Osteoblast (primary cell): Measurements from ENCODE around the gene DDX10. TPM values are rescaled to one million over a fixed set of nuclear protein-coding genes. Genes with fewer than 3 reads are reported as not detected.

Source experiments
- DNase-seq: peaks from one replicate; pipeline ENCODE4 v3.0.0; 2011; ENCODE audit warnings: low spot score, mixed read lengths; ENCODE audit not compliant: insufficient read length; ENCODE audit errors: missing footprints
- H2AFZ ChIP-seq: 2 replicates; pipeline ENCODE4 v1.6.0; 2011; ENCODE audit warnings: mild to moderate bottlenecking, low read length
- H3K27ac ChIP-seq: 2 replicates; pipeline ENCODE4 v1.5.1; 2011; ENCODE audit warnings: mild to moderate bottlenecking, low read depth, low read length, moderate library complexity
- H3K27me3 ChIP-seq: 2 replicates; pipeline ENCODE4 v1.6.0; 2012; ENCODE audit warnings: mild to moderate bottlenecking, control low read depth, inconsistent platforms, low read length, moderate library complexity; ENCODE audit not compliant: insufficient read depth
- H3K36me3 ChIP-seq: 2 replicates; pipeline ENCODE4 v1.5.1; 2011; ENCODE audit warnings: mild to moderate bottlenecking, low read length, control low read depth, moderate library complexity; ENCODE audit not compliant: insufficient read depth
- H3K4me1 ChIP-seq: 2 replicates; pipeline ENCODE4 v1.5.1; 2011; ENCODE audit warnings: mild to moderate bottlenecking, low read length, control low read depth, moderate library complexity; ENCODE audit not compliant: insufficient read depth
- H3K4me2 ChIP-seq: 2 replicates; pipeline ENCODE4 v1.6.0; 2011; ENCODE audit warnings: mild to moderate bottlenecking, low read length; ENCODE audit not compliant: insufficient read depth
- H3K4me3 ChIP-seq: fragments of 200-600 bp; sonication (generic); 3 replicates; pipeline ENCODE4 v1.5.1; 2012; ENCODE audit warnings: mild to moderate bottlenecking, low read length, inconsistent platforms; ENCODE audit not compliant: insufficient read depth
- H3K79me2 ChIP-seq: 2 replicates; pipeline ENCODE4 v1.6.0; 2012; ENCODE audit warnings: mild to moderate bottlenecking, low read length, control low read depth, inconsistent platforms; ENCODE audit not compliant: insufficient read depth
- H3K9me3 ChIP-seq: 2 replicates; pipeline ENCODE4 v1.5.1; 2011; ENCODE audit warnings: low read depth, low read length, control low read depth
- H4K20me1 ChIP-seq: 2 replicates; pipeline ENCODE4 v1.6.0; 2012; ENCODE audit warnings: mild to moderate bottlenecking, low read length, control low read depth; ENCODE audit not compliant: insufficient read depth
- CTCF ChIP-seq: IDR thresholded peaks from 2 replicates; pipeline ENCODE4 v1.5.1; 2011; ENCODE audit warnings: mild to moderate bottlenecking, low read depth, low read length, moderate library complexity; ENCODE audit errors: extremely low read depth
- total RNA-seq: library from RNA; depleted of rRNA; stranded (reverse); fragments of >200 nt; gene quantifications from 2 replicates; pipeline ENCODE4 v1.2.3, GENCODE V29; 2012

Gene DDX10
- total RNA-seq, 1 donor: 16.6 TPM

GRCh38 chr11:108804511-108804910 is 139.6 kb downstream of the DDX10 start:
- Histone ChIP-seq H3K9me3 (no peaks in the 10 kb centered on the region), H4K20me1 (no peaks in the 10 kb centered on the region), H3K79me2 (peaks cover 5% of the 10 kb centered on the region), H3K27me3 (no peaks in the 10 kb centered on the region), H3K4me2 (no peak overlapping the region), H3K27ac (peak overlapping the region; percentile 64), H3K36me3 (no peaks in the 10 kb centered on the region), H2AFZ (no peak overlapping the region), H3K4me1 (peaks cover 16% of the 10 kb centered on the region), H3K4me3 (no peak overlapping the region)
- no peak for TF ChIP-seq CTCF
- no peak for DNase-seq

- Histone ChIP-seq H2AFZ (no peak overlapping the region), H3K36me3 (no peaks in the 10 kb centered on the region), H3K4me2 (no peak overlapping the region), H3K27me3 (no peaks in the 10 kb centered on the region), H3K4me1 (peaks cover 16% of the 10 kb centered on the region), H3K79me2 (peaks cover 5% of the 10 kb centered on the region), H4K20me1 (no peaks in the 10 kb centered on the region), H3K9me3 (no peaks in the 10 kb centered on the region), H3K27ac (no peak overlapping the region), H3K4me3 (no peak overlapping the region)
- no peak for TF ChIP-seq CTCF
- DNase-seq: no peak
Measured at GRCh38 chr11:108805030-108805429, 140.2 kb downstream of the DDX10 start.

GRCh38 chr11:108807262-108807661 is 142.4 kb downstream of the DDX10 start:
- Histone ChIP-seq H3K9me3 (no peaks in the 10 kb centered on the region), H3K27me3 (no peaks in the 10 kb centered on the region), H3K27ac (no peak overlapping the region), H3K4me2 (no peak overlapping the region), H3K4me3 (no peak overlapping the region), H3K79me2 (peaks cover 3% of the 10 kb centered on the region), H4K20me1 (no peaks in the 10 kb centered on the region), H3K36me3 (no peaks in the 10 kb centered on the region), H2AFZ (no peak overlapping the region), H3K4me1 (peaks cover 16% of the 10 kb centered on the region)
- DNase-seq: no peak
- TF ChIP-seq CTCF: no peak

- H3K4me1 ChIP-seq: no peaks in the 10 kb centered on the region
- TF ChIP-seq CTCF: no peak
- H3K4me3 ChIP-seq: no peak overlapping the region
- H3K27me3 ChIP-seq: no peaks in the 10 kb centered on the region
- DNase-seq: no peak
- no peaks in the 10 kb centered on the region for H3K36me3 ChIP-seq
- H3K9me3 ChIP-seq: no peaks in the 10 kb centered on the region
- no peak overlapping the region for H2AFZ ChIP-seq
- H3K27ac ChIP-seq: no peak overlapping the region
- H3K4me2 ChIP-seq: no peak overlapping the region
- no peaks in the 10 kb centered on the region for H4K20me1 ChIP-seq
- H3K79me2 ChIP-seq: peaks cover 2% of the 10 kb centered on the region
Measured at GRCh38 chr11:108813086-108813485, 148.2 kb downstream of the DDX10 start.
